ENCODE data around the gene MRC1. TPM values are rescaled to one million over a fixed set of nuclear protein-coding genes. Genes with fewer than 3 reads are reported as not detected.
A peak's percentile ranks its signal among the peaks of the same experiment; 100 is the strongest.

MRC1 gene
- total and polyA plus RNA-seq, 3 experiments from 2014 or later: 1.4 TPM; not detected in 1

DNA sequence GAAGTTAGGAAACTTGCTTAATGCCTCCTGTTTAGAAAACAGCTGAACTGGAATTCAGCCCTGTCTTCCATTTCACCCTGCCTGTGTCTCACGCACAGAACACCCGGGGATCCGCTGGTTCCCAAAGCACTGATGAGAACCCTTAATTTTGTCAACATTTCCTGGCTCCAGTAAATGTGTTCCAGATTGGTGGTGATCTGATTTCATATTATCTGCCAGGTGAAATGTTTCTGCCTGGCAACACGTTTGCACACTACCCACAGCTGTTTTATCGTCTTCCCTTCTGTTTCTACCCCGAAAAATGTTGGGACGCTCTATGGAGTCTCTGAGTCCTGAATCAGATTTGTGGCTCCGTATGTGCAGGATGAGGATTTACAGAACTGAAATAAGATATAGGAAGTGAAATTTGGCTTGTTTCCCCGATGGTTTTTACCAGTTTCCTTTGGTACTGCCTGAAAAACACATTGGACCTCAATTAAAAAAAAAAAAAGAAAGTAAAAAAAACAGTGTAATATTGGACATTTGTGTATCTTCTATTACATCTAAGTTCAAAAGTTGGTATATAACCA, 29.0 kb downstream of the MRC1 start:
- Mint-ChIP-seq H3K4me3 (no peak overlapping the region), H3K36me3 (no peaks in the 10 kb centered on the region), H3K9me3 (peaks cover 0 to 2% (median 0%) of the 10 kb centered on the region in 5 donors), H3K4me1 (peaks cover 0 to 1% (median 0%) of the 10 kb centered on the region in 3 donors), H3K27ac (no peak overlapping the region), H3K27me3 (peaks cover 7 to 11% of the 10 kb centered on the region in 2 donors)
- H3K9me3 ChIP-seq (ENCODE audit: low read length): no peaks in the 10 kb centered on the region
- H3K27me3 ChIP-seq (ENCODE audit: insufficient read depth, low read length, poor library complexity, severe bottlenecking): no peaks in the 10 kb centered on the region
- no peaks in the 10 kb centered on the region for H3K36me3 ChIP-seq (ENCODE audit: insufficient read depth, low read length)
- ChIA-PET POLR2A (no interaction called here), CTCF (no interaction called here)
- no peaks in the 10 kb centered on the region for H3K4me1 ChIP-seq (ENCODE audit: insufficient read depth, low read length)
- H3K4me3 ChIP-seq (ENCODE audit: low read length): no peak overlapping the region
- H3K27ac ChIP-seq (ENCODE audit: low read depth, low read length): no peak overlapping the region
- no peak for DNase-seq

DNA sequence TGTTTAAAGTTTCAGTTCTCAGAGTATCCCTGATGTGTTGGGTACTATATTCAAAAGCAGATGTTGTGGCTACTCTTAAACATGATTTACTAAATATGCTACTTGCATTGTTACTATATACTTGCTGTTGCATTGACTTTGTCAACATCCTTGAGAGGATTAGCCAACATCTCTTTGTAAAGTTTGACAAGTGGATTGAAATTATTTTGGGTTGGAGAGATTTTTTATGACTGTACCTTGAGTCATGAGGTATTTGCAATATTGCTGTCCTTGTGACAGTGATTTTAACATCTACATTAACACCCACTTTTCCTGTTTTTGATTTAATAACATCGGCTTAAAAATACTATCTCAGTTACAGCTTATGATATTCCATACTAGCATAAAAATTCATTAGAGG, 31.9 kb downstream of the MRC1 start:
- ChIA-PET POLR2A (no interaction called here), CTCF (no interaction called here)
- no peaks in the 10 kb centered on the region for H3K4me1 ChIP-seq (ENCODE audit: insufficient read depth, low read length)
- no peaks in the 10 kb centered on the region for H3K27me3 ChIP-seq (ENCODE audit: insufficient read depth, low read length, poor library complexity, severe bottlenecking)
- no peak overlapping the region for H3K27ac ChIP-seq (ENCODE audit: low read depth, low read length)
- no peaks in the 10 kb centered on the region for H3K36me3 Mint-ChIP-seq
- H3K4me1 Mint-ChIP-seq: peaks cover 0 to 1% (median 0%) of the 10 kb centered on the region in 3 donors
- no peak overlapping the region for H3K4me3 Mint-ChIP-seq
- peaks cover 7 to 13% of the 10 kb centered on the region in 2 donors for H3K27me3 Mint-ChIP-seq
- H3K9me3 Mint-ChIP-seq: peaks cover 0 to 2% (median 0%) of the 10 kb centered on the region in 5 donors
- H3K9me3 ChIP-seq (ENCODE audit: low read length): no peaks in the 10 kb centered on the region
- H3K4me3 ChIP-seq (ENCODE audit: low read length): no peak overlapping the region
- no peak overlapping the region for H3K27ac Mint-ChIP-seq
- DNase-seq: no peak
- H3K36me3 ChIP-seq (ENCODE audit: insufficient read depth, low read length): no peaks in the 10 kb centered on the region

DNA sequence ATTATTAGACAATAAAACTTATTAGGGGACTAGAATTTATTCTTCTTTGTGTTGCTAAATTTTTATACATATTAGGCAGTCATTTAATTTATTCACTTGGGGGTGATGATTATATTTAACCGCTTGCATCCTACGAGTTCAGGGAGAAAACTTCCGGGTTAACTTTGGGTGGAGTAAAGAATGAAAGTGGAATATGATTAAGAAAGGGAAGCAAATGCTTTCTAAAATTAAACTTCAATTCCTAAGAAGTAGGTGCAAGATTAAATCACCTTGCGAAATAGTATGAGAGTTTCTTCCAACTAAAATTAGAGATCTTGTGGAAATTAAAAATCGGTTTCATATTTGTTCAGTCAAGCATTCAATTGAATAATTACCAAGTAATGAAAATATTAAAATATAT, 33.5 kb downstream of the MRC1 start:
- H3K9me3 ChIP-seq (ENCODE audit: low read length): no peaks in the 10 kb centered on the region
- H3K27me3 ChIP-seq (ENCODE audit: insufficient read depth, low read length, poor library complexity, severe bottlenecking): no peaks in the 10 kb centered on the region
- POLR2A ChIA-PET: no interaction called here
- Mint-ChIP-seq H3K27ac (no peak overlapping the region), H3K36me3 (no peaks in the 10 kb centered on the region), H3K27me3 (peaks cover 3 to 13% of the 10 kb centered on the region in 2 donors), H3K4me1 (peaks cover 0 to 1% (median 0%) of the 10 kb centered on the region in 3 donors), H3K9me3 (no peaks in the 10 kb centered on the region), H3K4me3 (no peak overlapping the region)
- no peaks in the 10 kb centered on the region for H3K4me1 ChIP-seq (ENCODE audit: insufficient read depth, low read length)
- CTCF ChIA-PET: no interaction called here
- no peak for DNase-seq
- H3K36me3 ChIP-seq (ENCODE audit: insufficient read depth, low read length): no peaks in the 10 kb centered on the region
- H3K4me3 ChIP-seq (ENCODE audit: low read length): no peak overlapping the region
- no peak overlapping the region for H3K27ac ChIP-seq (ENCODE audit: low read depth, low read length)

DNA sequence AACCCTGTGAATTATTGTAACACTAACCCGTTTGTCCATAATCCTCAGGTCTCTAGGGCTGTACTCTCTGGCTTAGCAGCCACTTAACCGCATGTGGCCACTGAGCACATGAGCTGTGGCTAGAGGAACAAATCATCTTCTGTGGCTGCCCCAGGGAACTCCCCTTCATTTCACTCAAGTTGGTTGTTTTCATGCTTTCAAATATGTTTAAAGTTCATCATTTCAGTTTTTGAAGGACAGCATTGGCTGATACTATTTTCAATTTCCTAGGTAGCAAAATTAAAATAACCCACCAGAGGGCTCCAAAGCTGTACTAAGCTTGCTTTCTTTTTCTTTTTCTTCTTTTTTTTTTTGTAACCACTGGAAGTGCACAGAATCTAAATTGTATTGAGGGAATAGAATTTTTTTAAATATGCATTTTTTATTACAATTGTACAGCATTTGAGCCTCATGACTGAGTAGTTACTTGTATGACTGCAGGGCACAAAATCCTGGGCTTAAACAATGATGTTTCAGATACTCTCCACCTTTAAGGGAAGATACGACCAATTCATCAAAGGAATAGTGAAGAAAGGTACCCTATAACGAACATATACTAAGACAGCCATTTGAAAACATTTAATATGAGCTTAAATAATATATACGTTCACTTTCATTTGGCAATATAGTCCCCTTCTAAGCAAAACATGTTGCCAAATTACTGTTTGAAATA, 38.6 kb downstream of the MRC1 start:
- H3K9me3 ChIP-seq (ENCODE audit: low read length): no peaks in the 10 kb centered on the region
- H3K4me3 ChIP-seq (ENCODE audit: low read length): no peak overlapping the region
- ChIA-PET POLR2A (no interaction called here), CTCF (no interaction called here)
- H3K27me3 Mint-ChIP-seq: peaks cover 0 to 6% of the 10 kb centered on the region in 2 donors
- H3K4me1 Mint-ChIP-seq: no peaks in the 10 kb centered on the region
- no peaks in the 10 kb centered on the region for H3K36me3 Mint-ChIP-seq
- no peak overlapping the region for H3K27ac ChIP-seq (ENCODE audit: low read depth, low read length)
- H3K27me3 ChIP-seq (ENCODE audit: insufficient read depth, low read length, poor library complexity, severe bottlenecking): no peaks in the 10 kb centered on the region
- no peaks in the 10 kb centered on the region for H3K36me3 ChIP-seq (ENCODE audit: insufficient read depth, low read length)
- no peaks in the 10 kb centered on the region for H3K4me1 ChIP-seq (ENCODE audit: insufficient read depth, low read length)
- H3K27ac Mint-ChIP-seq: no peak overlapping the region
- no peak overlapping the region for H3K4me3 Mint-ChIP-seq
- DNase-seq: no peak
- H3K9me3 Mint-ChIP-seq: no peaks in the 10 kb centered on the region

DNA sequence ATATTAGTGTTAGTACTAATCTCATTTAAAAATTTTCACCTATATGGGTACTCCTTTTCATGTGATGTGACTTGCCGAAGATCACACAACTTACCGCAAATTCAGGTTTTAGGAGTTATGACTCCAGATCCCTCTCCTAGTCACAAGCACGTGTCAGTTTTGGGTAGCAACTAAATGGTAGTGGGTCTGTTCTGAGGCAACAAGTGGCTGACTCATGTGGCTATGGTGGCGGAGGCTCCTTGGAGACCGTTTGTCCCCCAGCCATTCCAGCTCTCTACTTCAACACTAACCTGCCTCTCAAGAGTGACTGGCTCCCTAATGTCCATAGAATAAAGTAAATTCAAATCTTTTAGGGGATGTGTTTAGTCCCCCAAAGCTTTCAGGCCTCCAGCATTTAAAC, 39.5 kb downstream of the MRC1 start:
- Histone ChIP-seq H3K27me3 (ENCODE audit: insufficient read depth, low read length, poor library complexity, severe bottlenecking) (no peaks in the 10 kb centered on the region), H3K9me3 (ENCODE audit: low read length) (no peaks in the 10 kb centered on the region), H3K4me3 (ENCODE audit: low read length) (no peak overlapping the region), H3K36me3 (ENCODE audit: insufficient read depth, low read length) (no peaks in the 10 kb centered on the region), H3K4me1 (ENCODE audit: insufficient read depth, low read length) (no peaks in the 10 kb centered on the region), H3K27ac (ENCODE audit: low read depth, low read length) (no peak overlapping the region)
- H3K9me3 Mint-ChIP-seq: no peaks in the 10 kb centered on the region
- no peak overlapping the region for H3K4me3 Mint-ChIP-seq
- H3K36me3 Mint-ChIP-seq: no peaks in the 10 kb centered on the region
- no peak for DNase-seq
- H3K27ac Mint-ChIP-seq: no peak overlapping the region
- H3K27me3 Mint-ChIP-seq: peaks cover 0 to 6% of the 10 kb centered on the region in 2 donors
- POLR2A ChIA-PET: no interaction called here
- CTCF ChIA-PET: no interaction called here
- no peaks in the 10 kb centered on the region for H3K4me1 Mint-ChIP-seq

DNA sequence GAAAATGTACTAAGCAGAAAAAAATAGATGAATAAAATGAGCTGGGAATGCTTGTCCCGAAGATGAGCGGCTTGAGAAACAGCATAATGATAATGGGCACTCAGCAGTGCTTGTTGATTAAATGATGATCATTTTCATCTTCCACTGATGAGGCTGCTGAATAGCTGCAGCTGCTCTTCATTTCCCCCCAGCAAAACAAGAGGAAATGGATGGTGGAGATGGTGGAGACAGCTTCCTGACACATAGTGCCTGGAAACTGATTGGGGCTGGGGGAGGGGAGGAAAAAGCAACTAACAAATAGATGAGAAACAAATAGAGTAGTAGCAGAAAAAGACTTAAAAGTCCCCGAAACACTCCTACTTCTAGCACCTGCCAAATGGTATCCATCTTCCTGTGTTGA, 41.4 kb downstream of the MRC1 start:
- CTCF ChIA-PET: no interaction called here
- no peaks in the 10 kb centered on the region for H3K36me3 Mint-ChIP-seq
- POLR2A ChIA-PET: no interaction called here
- Histone ChIP-seq H3K4me3 (ENCODE audit: low read length) (no peak overlapping the region), H3K4me1 (ENCODE audit: insufficient read depth, low read length) (no peaks in the 10 kb centered on the region), H3K27me3 (ENCODE audit: insufficient read depth, low read length, poor library complexity, severe bottlenecking) (no peaks in the 10 kb centered on the region), H3K9me3 (ENCODE audit: low read length) (no peaks in the 10 kb centered on the region), H3K36me3 (ENCODE audit: insufficient read depth, low read length) (no peaks in the 10 kb centered on the region), H3K27ac (ENCODE audit: low read depth, low read length) (no peak overlapping the region)
- H3K27me3 Mint-ChIP-seq: peaks cover 0 to 7% of the 10 kb centered on the region in 2 donors
- DNase-seq: no peak
- H3K27ac Mint-ChIP-seq: peak overlapping the region in 2 of 8 donors; percentile 17 to 94
- H3K4me1 Mint-ChIP-seq: peaks cover 0 to 5% (median 0%) of the 10 kb centered on the region in 3 donors
- H3K4me3 Mint-ChIP-seq: no peak overlapping the region
- H3K9me3 Mint-ChIP-seq: no peaks in the 10 kb centered on the region

DNA sequence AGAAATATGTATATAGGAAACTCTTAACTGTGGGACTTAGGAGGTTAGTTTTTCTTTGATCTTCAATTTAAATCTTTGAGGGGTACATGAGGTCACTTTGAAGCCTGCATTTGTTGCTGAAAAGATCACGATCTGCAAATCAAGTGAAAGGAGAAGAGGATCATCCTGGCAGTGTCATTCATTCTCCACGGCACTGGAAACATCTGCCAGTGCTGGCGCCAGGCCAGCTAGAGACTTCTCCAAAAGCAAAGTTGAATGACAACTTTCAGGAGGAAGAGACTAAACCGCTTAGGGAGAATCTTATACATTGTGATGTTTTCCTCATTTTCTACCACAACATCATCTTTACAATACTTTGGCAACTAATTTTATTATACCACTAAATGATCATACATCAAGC, 42.5 kb downstream of the MRC1 start:
- no peaks in the 10 kb centered on the region for H3K36me3 ChIP-seq (ENCODE audit: insufficient read depth, low read length)
- H3K27me3 ChIP-seq (ENCODE audit: insufficient read depth, low read length, poor library complexity, severe bottlenecking): no peaks in the 10 kb centered on the region
- POLR2A ChIA-PET: interaction anchor here (0.6 kb wide), 1 partner anchor 177 kb away, joined by 3 read pairs; no protein-coding TSS in a partner anchor
- DNase-seq: no peak
- no peaks in the 10 kb centered on the region for H3K9me3 ChIP-seq (ENCODE audit: low read length)
- no peaks in the 10 kb centered on the region for H3K4me1 ChIP-seq (ENCODE audit: insufficient read depth, low read length)
- H3K4me3 Mint-ChIP-seq: no peak overlapping the region
- no peaks in the 10 kb centered on the region for H3K36me3 Mint-ChIP-seq
- H3K27ac Mint-ChIP-seq: no peak overlapping the region
- H3K27ac ChIP-seq (ENCODE audit: low read depth, low read length): no peak overlapping the region
- peaks cover 0 to 7% of the 10 kb centered on the region in 2 donors for H3K27me3 Mint-ChIP-seq
- H3K9me3 Mint-ChIP-seq: peaks cover 0 to 3% (median 0%) of the 10 kb centered on the region in 5 donors
- CTCF ChIA-PET: no interaction called here
- no peak overlapping the region for H3K4me3 ChIP-seq (ENCODE audit: low read length)
- peaks cover 0 to 5% (median 0%) of the 10 kb centered on the region in 3 donors for H3K4me1 Mint-ChIP-seq

DNA sequence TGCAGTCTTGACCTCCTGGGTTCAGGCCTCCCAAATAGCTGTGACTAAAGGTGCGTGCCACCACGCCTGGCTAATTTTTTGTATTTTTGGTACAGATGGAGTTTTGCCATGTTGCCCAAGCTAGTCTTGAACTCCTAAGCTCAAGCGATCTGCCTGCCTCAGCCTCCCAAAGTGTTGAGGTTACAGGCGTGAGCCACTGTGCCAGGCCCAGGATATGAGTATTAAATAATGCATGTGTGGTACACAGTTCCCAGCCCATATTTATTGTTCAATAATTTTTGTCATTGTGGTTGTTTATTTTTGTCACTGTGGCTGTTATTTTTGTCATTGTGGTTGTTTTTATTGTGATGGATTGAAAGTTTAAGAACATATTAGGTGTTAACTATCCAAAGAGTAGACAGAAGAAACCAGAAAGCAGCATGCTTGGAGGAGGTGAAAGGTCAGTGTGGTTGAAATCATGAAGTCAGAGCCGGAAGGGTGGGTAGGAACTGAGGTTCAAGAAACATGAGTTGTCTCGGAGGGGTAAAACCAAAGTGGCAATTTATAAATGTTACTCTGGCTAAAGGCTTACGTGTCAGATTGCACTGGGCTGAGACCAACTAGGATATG, 45.0 kb downstream of the MRC1 start:
- Histone ChIP-seq H3K4me1 (ENCODE audit: insufficient read depth, low read length) (no peaks in the 10 kb centered on the region), H3K27ac (ENCODE audit: low read depth, low read length) (no peak overlapping the region), H3K9me3 (ENCODE audit: low read length) (no peaks in the 10 kb centered on the region), H3K36me3 (ENCODE audit: insufficient read depth, low read length) (no peaks in the 10 kb centered on the region), H3K27me3 (ENCODE audit: insufficient read depth, low read length, poor library complexity, severe bottlenecking) (no peaks in the 10 kb centered on the region), H3K4me3 (ENCODE audit: low read length) (no peak overlapping the region)
- peaks cover 0 to 5% (median 0%) of the 10 kb centered on the region in 3 donors for H3K4me1 Mint-ChIP-seq
- DNase-seq: peak in 1 of 5 donors; percentile 19
- H3K9me3 Mint-ChIP-seq: peaks cover 0 to 3% (median 0%) of the 10 kb centered on the region in 5 donors
- POLR2A ChIA-PET: no interaction called here
- CTCF ChIA-PET: no interaction called here
- H3K27ac Mint-ChIP-seq: peak overlapping the region in 1 of 8 donors; percentile 29
- peaks cover 0 to 7% of the 10 kb centered on the region in 2 donors for H3K27me3 Mint-ChIP-seq
- H3K36me3 Mint-ChIP-seq: no peaks in the 10 kb centered on the region
- H3K4me3 Mint-ChIP-seq: no peak overlapping the region

Data from CD8-positive, alpha-beta memory T cell (primary cell).